Measurements from ENCODE around the gene SIGLEC9.

Gene SIGLEC9

GRCh38 chr19:51124729-51125128 lies at the start of gene SIGLEC9:
Gene SIGLEC9, plus strand, starts transcription at chr19:51124906. Its CDS starts 69 bp downstream, at chr19:51124975.
- no peak for DNase-seq (ENCODE audit: low read depth in 2 of 2)

- no peak for DNase-seq (ENCODE audit: low read depth in 2 of 2)
Observed at GRCh38 chr19:51075998-51076397, 48.7 kb upstream of the SIGLEC9 start.

- DNase-seq (ENCODE audit: low read depth in 2 of 2) = no peak
Observed at GRCh38 chr19:51076631-51077213, 48.0 kb upstream of the SIGLEC9 start.

GRCh38 chr19:51078104-51078503 lies 46.6 kb upstream of the SIGLEC9 start:
- no peak for DNase-seq (ENCODE audit: low read depth in 2 of 2)

DNA sequence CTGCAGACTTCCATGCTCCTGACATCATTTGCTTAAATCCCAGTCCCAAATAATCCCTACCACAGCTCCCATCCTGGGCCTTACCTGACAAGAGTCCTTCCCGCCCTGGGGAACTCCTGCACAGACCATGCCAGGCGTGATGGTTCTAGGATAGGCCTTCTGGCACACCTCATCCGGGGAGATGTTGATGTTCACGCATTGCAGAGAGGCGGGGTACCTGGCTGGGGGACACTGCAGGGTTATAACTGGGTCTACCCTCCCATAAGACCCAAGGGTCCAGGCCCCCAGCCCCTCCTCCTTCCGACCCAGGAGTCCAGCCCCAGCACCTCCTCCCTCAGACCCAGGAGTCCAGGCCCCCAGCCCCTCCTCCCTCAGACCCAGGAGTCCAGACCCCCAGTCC lies 46.0 kb upstream of the SIGLEC9 start:
- no peak for DNase-seq (ENCODE audit: low read depth in 2 of 2)

DNA sequence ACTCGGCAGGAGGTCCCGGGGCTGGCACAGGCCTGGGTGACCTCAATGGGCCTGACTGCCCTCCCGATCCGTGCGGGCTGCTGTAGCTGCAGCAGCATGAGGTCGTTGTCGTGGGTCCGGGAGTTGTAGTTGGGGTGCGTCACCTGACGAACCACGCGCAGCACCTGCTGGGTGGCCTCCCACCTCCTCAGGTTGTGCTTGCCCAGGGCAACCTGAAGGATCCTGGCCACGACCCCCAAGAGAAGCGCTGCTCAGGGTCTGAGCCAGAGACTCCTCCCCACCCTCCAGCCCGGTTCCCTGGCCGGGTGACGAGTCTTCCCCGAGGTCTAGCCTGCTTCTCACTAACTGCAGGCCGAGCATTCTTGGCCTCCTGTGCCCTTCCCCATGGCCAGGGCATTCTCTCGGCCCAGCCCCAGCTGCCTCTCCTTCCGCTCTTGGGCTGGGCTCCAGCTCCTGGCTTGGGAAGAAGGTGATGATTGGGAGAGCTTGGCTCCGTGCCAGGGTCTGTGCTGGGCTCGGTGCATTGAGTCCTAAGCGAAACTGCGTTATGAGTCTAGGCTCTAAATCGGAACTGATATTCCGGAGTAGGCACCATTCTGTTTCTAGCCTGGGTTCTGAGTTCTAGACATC lies 45.1 kb upstream of the SIGLEC9 start:
- DNase-seq (ENCODE audit: low read depth in 2 of 2) = no peak

DNA sequence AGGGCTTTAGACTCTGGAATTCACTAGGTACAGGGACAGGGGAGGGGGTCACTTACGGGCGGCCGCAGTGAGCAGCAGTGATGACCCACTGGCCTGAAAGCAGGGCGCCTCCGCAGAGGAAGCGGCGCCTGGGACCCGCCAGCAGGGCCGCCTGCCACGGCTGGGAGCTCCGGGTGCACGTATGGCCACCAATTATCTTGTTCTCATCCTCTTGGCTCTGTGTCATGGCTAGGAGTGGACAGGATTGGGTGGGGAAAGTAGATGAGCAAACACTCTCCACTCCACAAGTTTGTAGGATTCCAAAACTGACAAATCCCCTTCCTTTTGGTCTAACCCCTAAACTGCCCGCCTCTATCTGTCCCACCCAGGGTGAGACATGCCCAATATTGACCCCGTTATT lies 43.2 kb upstream of the SIGLEC9 start:
- DNase-seq (ENCODE audit: low read depth in 2 of 2) = no peak

DNA sequence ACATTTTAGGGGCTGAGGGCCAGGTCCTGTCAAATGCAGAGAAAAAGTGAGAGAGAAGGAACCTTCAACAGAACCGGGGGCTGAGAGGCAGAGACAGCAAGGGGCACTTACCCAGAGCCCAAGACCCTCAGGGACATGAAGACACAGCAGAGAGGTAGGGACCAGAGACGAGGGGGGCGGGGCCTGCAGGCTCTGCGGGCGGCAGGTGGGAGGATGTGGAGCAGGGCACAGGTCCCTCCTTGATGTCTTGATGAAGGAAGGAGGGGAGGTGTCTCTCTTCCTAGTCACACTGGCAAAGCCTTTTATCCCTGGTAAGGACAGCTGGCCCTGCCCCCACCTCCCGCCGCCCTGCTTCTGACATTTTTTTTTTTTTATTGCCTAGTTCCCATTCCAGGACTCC lies 42.1 kb upstream of the SIGLEC9 start, which contains the start of gene KLK14:
TSS of gene KLK14 (minus strand) at position 277 of the 400 bp plus-strand sequence. CDS start at position 4, 273 bp downstream.
- DNase-seq (ENCODE audit: low read depth in 2 of 2) = no peak

GRCh38 chr19:51083181-51083580 lies 41.5 kb upstream of the SIGLEC9 start:
- DNase-seq (ENCODE audit: low read depth in 2 of 2) = no peak

DNA sequence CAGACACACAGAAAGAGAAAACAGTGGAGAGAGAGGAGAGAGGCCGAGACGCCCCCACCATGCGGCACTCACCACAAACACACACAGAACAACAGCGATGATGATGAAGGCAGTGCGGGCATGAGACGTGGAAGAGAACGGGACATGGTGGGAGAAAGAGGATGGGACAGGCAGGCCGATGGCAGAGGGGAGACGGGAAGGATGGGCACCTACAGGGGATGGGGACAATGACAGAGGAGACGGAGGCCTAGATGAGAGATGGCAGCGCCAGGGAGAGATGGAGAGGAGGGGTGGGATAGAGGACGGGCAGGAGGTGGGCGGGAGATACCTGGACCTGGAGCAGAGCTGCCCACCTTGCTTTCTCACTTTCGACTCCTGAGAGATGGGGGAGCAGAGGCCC lies 40.9 kb upstream of the SIGLEC9 start:
- no peak for DNase-seq (ENCODE audit: low read depth in 2 of 2)

DNA sequence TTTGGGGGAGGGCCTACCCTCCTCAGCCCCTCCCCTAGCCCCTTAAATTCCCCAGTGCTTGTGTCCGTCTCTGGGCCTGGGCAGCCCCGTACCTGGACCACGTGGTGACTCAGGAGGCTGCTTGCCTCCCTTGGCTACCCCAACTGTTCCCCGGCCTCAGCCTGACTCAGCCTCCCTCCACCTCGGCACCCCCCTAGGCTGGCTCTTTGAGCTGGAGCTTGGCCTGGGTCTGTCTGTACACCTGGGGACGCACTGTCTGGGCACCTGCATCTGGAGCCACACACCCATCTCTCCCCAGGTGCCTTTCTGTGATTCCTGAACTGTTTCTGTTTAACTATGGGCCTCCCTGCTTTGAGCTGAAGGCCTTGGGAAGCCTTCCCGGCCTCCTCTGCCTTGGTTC lies 40.2 kb upstream of the SIGLEC9 start:
- no peak for DNase-seq (ENCODE audit: low read depth in 2 of 2)

DNA sequence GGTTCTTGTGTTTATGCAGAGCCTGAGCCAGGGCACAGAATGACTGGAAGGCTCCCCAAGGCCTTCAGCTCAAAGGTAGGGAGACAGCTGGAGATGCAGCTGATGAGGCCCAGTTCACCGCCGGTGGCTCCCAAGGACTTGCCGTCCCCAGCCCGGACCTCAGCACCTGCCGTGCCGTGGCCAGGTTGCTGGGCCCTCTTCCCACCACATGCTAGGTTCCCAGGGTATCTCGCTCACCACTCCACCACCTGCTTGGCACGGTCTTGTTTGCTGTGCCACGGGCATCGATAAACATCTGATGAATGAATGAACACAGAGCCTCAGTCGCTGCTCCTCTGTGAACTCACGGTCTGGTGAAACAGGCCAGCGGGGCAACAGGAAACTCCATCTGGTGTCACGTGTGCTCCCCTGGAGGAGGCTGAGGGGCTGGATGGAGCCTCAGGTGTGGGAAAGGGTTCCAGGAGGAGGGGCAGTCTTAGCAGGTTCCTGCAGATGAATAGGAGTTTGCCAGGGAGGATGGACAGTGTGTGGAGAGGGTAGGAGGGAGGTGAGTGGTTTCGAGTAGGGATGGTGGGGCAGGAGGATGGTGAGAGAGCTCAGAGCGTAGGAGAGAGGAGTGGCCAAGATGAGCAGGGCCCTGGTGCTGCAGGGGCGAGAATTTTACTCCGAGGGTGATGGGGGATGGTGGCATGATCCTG lies 38.4 kb upstream of the SIGLEC9 start:
- no peak for DNase-seq (ENCODE audit: low read depth in 2 of 2)

GRCh38 chr19:51089786-51090185 lies 34.9 kb upstream of the SIGLEC9 start:
- DNase-seq (ENCODE audit: low read depth in 2 of 2) = no peak

DNA sequence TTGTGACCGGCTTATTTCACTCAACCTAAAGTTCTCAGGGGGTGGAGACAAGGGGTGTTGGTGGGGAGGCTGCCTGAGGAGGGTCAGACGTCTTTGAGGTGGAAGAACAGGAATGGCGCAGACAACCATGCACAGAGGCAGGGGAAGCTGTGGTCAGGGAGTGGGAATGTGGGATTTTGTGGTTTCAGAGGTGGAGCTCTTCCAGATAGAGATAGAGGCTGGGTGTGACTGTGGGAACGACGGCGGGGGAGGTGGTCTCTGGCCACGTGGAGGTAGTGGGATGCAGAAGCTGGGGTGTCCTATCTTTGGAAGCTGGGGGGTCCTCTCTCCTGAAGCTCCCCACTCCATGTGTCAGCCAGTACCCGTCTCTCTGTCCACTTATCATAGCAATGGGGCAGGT lies 34.2 kb upstream of the SIGLEC9 start:
- no peak for DNase-seq (ENCODE audit: low read depth in 2 of 2)

DNA sequence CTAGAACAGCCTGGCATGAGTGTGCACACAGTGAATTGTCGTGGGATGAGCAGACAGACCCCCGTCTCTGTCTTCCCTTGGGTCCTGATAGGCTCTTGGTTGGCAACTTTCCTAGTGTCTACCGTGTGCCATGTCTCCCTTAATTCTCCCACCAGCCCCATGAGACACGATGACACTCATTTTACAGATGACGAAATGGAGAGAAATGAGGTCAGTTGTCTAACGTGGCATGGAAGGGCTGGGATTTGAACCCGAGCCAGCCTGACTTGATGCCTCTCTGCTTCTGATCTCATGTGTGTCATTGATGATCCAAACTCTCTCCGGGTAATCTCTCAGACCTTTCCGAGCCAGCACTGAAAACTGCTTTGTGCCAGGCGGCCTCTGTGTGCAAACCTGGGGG lies 33.6 kb upstream of the SIGLEC9 start:
- DNase-seq (ENCODE audit: low read depth in 2 of 2) = no peak

- no peak for DNase-seq (ENCODE audit: low read depth in 2 of 2)
Observed at GRCh38 chr19:51091895-51092873, 32.5 kb upstream of the SIGLEC9 start.

DNA sequence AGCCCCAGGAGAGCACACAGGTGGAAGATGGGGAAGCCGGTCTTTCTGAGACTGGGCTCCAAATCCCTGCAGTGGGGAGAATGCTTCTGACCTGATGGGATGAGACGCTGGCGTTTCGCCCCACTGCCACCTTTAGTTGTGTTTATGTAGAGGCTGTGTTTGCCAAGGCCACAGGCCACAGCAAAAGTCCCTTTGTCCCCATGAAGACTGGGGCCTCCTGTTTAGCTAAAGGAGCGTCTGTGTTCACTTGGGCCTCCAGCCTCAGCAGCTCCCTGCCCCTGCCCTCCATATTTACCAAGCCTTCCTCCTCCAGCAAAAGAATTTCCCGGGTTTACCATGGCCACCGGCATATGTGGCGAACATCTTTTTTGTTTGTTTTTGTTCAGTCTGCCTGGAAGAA lies 31.6 kb upstream of the SIGLEC9 start:
- no peak for DNase-seq (ENCODE audit: low read depth in 2 of 2)

DNA sequence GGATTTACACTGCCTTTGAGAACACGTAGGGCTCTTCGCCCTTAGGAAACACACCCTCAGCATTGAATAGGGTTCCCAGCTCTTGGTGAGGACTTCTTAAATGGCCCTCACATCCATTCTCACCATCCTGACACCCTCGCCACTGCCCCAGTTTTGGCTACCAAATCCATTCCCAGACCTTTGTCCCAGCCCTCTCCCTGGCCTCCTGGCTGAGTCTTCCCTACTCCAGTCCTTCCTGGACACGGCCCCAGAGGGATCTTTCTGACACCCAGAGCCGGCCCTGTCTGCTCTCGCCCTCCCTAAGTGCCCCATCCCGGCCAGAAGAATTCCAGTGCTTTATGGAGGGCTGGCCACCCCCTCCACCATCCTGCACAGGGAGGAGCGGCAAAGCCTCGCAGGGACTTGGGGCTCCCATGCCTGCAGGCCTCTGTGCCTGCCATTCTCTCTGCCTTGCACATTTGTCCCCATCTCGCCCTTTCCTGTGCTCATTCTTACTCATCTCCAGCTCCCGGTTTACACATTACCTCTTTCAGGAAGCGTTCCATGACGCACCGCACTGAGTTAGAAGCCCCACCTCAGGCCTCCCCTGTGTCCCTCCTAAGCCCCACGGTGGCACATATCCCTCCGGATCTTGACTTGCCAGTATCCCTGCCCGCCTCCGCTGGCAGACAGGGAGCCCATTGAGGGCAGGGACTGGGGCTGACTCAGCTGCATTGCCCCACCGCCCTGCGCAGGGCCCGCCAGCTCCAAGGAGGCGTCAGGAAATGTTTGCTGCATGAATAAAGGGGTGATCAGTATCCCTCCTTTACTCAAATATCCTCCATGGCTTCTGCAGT lies 31.0 kb upstream of the SIGLEC9 start:
- no peak for DNase-seq (ENCODE audit: low read depth in 2 of 2)

GRCh38 chr19:51094696-51095279 lies 29.9 kb upstream of the SIGLEC9 start:
- DNase-seq (ENCODE audit: low read depth in 2 of 2) = no peak

GRCh38 chr19:51096473-51097165 lies 28.1 kb upstream of the SIGLEC9 start:
- no peak for DNase-seq (ENCODE audit: low read depth in 2 of 2)
